GM19455 (cell line): Measurements from ENCODE around the gene DCLRE1B.

Experiments
- ATAC-seq: cut with Tn5 transposase; IDR thresholded peaks from one replicate; pipeline ENCODE4 v1.9.1; 2021; ENCODE audit not compliant: unreplicated experiment

DCLRE1B gene

GRCh38 chr1:113922957-113923356, 17.8 kb downstream of the DCLRE1B start:
- no peak for ATAC-seq

GRCh38 chr1:113924473-113924872, 19.3 kb downstream of the DCLRE1B start:
- ATAC-seq = no peak

- no peak for ATAC-seq
Measured at GRCh38 chr1:113928187-113928930, 23.2 kb downstream of the DCLRE1B start.

- ATAC-seq = peak; percentile 72
Measured at GRCh38 chr1:113928941-113929749, 24.0 kb downstream of the DCLRE1B start, which contains the start of gene HIPK1. Gene HIPK1 (plus strand): TSS chr1:113929324.

GRCh38 chr1:113929750-113930498, 24.8 kb downstream of the DCLRE1B start:
- ATAC-seq = peak; percentile 40

GRCh38 chr1:113930499-113931161, 25.5 kb downstream of the DCLRE1B start:
- ATAC-seq = peak; percentile 25

- ATAC-seq = no peak
Measured at GRCh38 chr1:113931451-113931851, 26.3 kb downstream of the DCLRE1B start.

- ATAC-seq = no peak
Measured at GRCh38 chr1:113934006-113934405, 28.9 kb downstream of the DCLRE1B start.

GRCh38 chr1:113934511-113935055, 29.5 kb downstream of the DCLRE1B start:
- ATAC-seq = no peak

- no peak for ATAC-seq
Measured at GRCh38 chr1:113935176-113935575, 30.1 kb downstream of the DCLRE1B start.

- no peak for ATAC-seq
Measured at GRCh38 chr1:113935970-113936369, 30.8 kb downstream of the DCLRE1B start.

GRCh38 chr1:113937146-113937545, 32.0 kb downstream of the DCLRE1B start:
- no peak for ATAC-seq

- no peak for ATAC-seq
Measured at GRCh38 chr1:113938192-113938591, 33.1 kb downstream of the DCLRE1B start.

- ATAC-seq = no peak
Measured at GRCh38 chr1:113940365-113941244, 35.5 kb downstream of the DCLRE1B start.

GRCh38 chr1:113941245-113941559, 36.1 kb downstream of the DCLRE1B start:
- ATAC-seq = no peak

GRCh38 chr1:113942527-113942926, 37.4 kb downstream of the DCLRE1B start:
- ATAC-seq = no peak

GRCh38 chr1:113943028-113943811, 38.1 kb downstream of the DCLRE1B start:
- no peak for ATAC-seq

GRCh38 chr1:113945329-113945728, 40.2 kb downstream of the DCLRE1B start:
- ATAC-seq = no peak

- no peak for ATAC-seq
Measured at GRCh38 chr1:113946112-113946511, 41.0 kb downstream of the DCLRE1B start.
